SIG-M5 treated with dmso at 0.1 percent for 504 hours (cell line): ENCODE measurements around the gene ARID3B.
"Not testable (repeated sequence)": the region's sequence is repeated elsewhere in the genome, so short reads cannot be mapped to it uniquely, and the experiment has no call there.

ENCODE experiments used
- DNase-seq: peaks from one replicate; lab custom pipeline; 2025; ENCODE audit not compliant: unreplicated experiment; lab: John Stamatoyannopoulos, UW

ARID3B gene

DNA sequence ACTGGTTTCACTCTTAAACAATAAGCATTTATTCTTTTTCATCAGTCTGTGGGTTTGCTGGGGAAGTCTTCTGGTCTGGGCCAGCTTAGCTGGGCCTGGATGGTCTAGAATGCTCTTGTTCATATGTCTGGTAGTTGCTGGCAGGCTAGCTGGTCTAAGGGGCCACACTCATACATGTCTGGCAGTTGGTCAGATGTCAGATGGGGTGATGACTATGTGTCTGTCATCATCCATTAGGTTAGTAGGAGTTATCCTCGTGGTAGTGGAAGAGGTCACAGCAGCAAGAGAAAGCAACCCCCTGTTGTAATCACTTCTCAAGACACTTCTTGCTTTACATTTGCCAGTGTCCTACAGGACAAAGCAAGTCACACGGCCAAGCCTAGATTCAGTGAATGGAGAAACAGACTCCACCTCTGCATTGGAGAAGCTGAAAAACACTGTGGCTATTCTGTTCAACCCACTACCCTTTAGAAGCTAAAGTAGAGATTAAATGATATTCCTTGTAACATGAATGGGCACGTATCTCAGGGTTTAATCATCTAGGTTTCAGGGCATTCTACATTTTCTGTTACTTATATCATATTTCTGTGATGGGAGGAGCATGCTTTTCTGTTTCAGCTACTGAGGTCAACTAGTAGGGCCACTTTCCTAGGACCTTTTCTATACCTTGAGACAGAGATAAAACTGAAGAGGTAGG is 5.5 kb upstream of the ARID3B start:
- DNase-seq: no peak

DNA sequence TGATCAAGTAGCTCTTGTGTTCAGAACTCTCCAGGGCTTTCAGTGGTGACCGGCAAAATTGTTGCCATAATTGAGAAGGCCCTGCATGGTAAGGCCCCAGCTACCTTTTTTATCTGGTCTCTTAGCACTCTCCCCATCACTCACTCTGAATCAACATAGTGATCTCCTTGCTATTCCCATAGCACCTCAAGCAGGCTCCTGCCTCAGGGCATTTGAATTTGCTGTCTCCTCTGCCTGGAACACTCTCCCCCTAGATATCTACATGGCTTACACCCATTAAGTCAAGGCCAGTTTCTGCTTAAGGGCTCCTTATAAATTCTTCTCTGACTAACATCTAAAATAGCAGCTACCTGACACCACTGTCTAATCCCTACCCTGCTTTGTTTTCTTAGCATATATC is 3.3 kb upstream of the ARID3B start:
- no peak for DNase-seq

DNA sequence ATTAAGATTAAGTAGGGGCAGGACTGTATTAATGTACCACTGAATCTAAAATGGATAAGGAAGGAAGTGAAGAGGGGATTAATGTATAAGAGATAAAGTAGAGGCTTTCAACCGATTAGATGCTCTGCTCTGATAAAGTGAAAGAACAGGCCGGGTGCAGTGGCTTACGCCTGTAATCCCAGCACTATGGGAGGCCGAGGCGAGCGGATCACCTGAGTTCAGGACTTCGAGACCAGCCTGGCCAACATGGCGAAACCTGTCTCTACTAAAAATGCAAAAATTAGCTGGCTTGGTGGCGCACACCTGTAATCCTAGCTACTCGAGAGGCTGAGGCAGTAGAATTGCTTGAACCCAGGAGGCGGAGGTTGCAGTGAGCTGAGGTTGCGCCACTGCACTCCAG is 1.5 kb upstream of the ARID3B start:
- not testable (repeated sequence) for DNase-seq

DNA sequence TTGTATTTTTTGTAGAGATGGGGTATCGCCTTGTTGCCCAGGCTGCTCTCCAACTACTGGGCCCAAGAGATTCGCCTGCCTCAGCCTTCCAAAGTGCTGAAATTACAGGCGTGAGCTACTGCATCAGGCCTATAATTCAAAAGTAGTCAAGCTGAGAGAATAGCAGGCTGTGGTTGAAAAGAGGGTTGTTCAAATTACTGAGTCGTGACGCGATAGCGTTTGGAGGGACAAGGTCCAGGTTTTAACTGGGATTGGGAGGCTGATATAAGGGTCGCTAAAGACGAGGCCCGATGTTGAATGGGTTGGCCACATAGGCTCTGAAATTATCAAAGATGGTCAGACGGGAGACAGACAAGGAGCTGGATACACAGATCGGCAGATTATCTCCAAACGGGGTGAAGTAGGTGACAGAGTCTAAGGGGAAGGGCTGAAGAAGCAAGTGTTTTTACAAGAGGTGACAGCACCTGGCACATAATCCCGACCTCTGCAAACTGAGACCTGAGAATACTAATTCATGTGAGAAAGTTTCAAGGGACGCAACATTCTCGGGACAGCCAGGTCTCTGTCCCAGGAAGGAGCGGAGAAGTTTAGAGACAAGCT is 759 bp upstream of the ARID3B start:
- peak; percentile 14 for DNase-seq

DNA sequence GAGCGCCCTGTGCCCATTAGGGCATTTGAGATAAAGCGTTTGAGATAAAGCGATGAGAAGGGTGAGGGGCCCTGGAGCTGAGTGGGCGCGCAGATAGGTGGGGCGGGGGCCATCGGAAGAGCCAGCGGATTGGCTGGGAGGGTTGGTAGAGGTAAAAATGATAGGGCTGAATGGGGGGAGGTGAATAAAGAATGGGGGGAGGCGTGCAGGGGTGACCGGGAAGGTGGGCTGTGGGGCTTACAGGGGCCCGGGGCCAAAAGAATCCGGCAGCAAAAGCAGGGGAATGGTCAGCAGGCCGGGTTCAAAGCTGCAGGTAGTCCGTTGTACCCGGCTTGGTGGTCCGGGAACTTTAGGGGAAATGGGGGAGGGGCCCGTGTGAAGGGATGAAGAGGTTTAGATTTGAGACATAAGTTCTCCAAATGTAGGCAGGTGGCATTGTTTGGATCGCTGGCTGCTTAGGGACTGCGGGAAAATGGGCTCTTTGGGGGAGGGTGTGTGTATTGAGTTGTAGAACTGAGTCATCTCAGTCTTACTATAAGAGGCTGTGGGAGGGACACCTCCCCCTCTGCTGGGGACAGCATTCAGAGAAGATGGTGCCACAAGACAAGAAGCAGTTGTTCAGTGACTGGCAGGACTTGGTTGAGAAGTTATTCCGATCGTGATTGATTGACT is 610 bp downstream of the ARID3B start:
- peak; percentile 73 for DNase-seq

DNA sequence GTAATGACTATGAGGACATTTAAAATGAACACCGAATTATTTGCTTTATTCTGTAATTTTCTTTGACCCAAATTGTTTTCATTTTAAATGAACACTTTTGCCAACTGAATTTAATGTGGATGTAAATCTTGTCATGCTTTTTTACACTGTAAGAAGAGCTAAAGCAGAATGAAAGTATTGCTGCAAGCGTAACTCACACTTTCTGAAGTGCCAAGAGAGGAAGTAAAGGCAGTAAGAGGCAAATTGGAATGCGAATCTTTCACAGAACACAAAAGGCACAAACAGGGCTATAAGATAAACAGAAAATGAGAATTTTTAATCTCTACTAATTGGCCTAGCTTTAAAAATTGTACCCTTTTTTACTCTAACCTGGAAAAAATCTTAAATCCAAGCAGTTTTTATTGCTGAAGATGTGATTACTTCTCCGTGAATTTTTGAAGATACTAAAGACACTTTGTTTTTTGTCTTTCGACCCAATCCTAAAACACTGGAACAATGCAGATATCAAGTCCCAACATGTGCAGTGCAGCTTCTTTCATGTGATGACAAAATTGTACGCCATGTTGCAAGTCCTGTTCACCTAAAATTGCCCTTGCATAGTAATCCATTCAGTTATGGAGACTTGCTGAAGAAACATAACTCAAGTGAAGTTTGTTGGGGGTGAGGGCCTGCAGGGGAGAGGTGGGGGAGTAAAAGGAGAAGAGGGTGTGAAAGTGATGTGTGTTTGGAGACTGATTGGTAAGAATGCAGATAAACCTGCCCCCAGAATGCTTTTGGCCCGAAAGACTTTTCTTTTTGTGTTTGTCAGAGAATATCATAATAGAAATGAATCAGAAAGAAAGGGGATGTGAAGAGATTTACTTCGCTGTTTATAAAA is 1.4 kb downstream of the ARID3B start:
- DNase-seq: peak; percentile 45

DNA sequence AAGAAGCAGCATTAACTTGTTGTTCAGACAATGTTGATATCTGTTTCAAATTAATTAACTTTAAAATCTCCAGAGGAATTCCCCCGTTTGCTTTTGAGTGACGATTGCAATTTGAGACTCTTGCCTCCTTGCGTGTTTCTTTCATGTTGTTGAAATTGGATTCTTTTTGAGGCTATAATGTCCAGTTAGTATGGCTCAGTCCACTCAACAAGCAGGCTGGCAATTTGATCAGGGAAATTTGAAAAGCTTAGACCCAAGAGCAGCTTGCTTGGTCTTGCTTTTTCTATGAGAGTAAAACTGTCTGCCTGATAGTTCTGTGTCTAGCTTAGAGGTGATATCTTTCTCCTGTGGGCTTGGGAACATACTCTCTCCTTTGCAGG is 2.0 kb downstream of the ARID3B start:
- no peak for DNase-seq

DNA sequence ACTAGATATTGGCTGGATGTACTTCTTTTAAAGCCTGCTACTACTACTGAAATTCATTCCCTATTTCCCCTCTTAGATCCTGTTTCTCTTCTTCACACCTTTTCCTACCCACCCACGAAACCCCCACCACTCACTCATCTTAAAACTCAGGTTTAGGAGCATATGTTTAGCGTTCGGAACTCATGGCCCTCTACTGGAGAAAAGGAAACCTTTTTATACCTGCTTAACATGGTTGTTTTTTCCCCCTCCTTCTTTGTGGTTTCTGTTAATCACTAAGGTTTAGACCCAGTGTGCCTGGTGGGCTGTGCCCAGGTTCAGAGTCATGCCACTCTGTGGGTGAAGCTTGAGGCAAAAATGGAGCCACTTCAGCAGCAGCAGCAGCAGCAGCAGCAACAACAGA is 2.6 kb downstream of the ARID3B start:
- no peak for DNase-seq

DNA sequence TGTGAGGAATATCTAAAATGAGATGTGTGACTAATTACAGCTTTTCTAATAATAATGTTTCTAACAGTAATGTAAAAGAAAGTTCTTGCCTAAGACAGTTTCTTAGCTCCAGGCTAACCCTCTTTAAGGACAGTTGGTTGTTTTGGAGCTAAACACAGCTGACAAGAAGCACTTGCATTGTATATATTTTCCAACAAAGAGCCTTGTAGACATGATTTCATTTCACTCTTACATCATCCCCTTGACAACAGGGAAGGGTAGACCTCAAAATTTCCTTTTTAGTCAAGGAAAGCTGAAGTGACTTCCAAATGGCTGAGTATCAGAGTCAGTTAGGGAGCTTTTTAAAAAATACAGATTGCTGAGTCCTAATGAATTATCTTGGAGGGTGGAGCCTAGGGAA is 4.1 kb downstream of the ARID3B start:
- no peak for DNase-seq

DNA sequence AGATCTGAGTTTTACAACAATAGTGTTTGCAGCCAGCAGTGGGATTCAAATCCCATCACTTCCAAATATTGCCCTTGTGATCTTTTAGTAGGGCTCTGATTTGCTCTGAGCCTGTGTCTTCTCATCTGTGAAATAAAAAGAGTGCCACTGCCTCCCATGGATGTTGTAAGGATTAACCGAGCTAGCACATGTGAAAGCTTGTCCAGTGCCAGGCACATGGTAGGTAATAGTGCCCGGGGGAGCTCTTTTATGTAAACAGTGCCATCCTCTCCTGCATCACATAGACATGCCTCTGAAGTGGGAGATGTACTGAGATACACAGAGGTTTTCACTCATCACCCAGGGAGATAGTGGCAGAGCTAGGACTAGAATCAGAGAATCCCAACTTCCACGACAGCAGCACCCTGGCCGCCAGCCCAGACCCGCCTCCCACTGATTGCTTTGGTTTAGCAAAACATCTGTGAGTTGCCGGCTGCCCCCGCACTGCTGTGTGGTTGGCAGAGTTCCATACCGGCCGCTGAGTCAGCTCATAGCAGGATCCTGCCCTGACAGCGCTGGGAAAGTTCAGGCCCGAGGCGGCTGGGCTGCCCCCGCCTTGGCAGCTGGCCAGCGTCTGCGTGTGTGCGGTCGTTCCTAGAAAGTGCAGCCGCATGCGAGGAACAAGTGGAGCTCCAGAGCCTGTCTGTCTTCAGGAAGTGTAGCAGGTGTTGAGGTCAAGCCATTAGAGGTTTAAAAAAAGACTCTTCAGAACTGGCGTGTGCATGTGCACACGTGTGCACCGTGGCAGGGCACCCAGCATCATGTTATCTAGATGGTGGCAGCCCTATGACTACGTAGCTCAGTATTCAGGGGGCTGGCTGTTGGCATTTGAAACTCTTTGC is 5.0 kb downstream of the ARID3B start:
- DNase-seq: peak; percentile 91

DNA sequence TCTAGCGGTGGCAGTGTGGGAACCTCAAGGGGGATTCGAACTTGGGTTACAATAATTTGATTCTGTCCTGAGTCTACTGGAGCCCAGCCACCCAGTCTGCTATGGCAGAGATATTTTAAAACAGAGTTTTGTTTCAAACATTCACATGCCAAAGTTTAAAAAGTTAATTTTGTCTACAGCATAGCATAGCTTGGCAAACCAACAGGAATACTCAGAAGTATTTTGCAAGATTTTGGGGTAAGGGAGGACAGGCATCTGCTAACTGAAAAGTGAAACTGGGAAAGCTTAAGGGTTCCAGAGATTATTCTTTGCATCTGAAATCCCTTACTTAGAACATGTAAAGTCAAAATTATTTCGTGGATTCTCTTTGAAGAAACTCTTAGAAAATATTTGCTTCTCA is 6.6 kb downstream of the ARID3B start:
- DNase-seq: no peak

DNA sequence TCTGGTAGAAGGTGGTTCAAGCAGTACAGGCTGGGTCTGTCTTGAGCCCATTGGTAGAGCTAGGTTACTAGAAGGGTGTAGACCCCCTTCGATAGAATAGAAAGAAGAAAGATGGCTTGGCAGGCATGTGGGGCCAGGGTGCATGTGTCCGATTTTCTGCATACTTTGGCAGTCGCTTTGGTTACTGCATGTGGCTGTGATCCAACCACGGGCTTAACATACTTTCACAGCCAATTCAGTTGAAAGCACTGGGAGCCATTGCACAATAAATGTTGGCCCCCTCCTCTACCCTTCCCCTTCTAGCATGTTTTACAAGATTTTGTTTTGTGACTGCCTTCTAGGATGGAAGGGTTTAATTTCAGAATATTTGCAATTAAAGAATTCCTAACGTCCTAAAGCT is 7.2 kb downstream of the ARID3B start:
- DNase-seq: no peak

DNA sequence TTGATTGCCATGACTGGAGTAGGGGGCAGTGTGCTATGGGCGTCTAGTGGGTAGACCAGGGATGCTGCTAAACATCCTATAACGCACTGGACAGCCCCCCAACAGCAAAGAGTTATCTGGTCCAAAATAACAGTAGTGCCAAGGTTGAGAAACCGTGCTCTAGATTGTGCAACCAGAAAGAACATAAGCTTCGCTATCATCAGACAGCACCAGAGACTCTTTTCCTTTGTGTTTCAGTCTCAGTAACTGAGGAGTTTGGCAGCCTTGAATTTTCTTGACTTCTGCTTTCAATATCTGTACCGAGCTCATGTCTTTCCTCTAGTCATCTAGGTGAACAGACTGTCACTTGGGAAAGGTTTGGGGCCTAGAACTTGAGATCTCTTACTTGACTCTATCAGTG is 8.8 kb downstream of the ARID3B start:
- peak; percentile 83 for DNase-seq

DNA sequence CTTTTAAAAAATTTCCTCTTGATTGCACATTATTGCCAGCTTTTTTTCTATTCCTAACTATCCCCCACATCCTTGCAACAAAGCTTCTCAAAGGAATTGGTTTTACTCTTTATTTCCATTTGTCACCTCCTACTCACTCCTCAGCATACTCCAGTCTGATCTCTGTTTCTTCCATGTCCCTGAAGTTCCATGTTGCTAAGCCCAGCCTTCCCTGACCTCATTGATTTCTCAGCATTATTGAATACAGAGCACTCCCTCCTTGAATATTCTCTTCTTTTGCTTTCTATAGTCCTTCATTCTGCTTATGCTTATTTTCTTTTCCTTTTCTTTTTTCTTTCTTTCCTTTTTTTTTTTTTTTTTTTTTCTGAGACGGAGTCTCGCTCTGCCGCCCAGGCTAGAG is 10.7 kb downstream of the ARID3B start:
- no peak for DNase-seq

DNA sequence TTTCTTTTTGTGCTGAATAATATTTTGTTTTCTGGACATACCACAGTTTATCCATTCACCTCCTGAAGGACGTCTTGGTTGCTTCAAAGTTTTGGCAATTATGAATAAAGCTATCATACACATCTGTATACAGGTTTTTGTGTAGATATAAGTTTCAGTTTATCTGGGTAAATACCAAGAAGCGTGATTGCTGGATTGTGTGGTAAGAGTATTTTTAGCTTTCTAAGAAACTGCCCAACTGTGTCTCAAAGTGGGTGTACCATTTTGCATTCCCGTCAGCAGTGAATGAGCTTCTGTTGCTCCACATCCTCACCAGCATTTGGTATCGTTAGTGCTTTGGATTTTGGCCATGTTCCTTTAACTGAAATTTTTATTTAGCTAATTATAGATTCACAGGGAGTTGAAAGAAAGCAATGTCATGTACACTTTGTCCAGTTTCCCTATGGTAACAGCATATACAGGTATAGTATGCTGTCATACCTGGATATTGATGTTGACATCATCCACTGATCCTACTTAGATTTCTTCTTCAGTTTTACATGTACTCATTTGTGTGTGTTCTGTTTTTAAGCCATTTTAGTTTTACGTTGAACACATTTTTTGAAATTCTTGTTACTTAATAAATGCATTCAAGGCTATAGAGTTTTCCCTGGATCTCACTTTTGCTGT is 11.9 kb downstream of the ARID3B start:
- DNase-seq: no peak

DNA sequence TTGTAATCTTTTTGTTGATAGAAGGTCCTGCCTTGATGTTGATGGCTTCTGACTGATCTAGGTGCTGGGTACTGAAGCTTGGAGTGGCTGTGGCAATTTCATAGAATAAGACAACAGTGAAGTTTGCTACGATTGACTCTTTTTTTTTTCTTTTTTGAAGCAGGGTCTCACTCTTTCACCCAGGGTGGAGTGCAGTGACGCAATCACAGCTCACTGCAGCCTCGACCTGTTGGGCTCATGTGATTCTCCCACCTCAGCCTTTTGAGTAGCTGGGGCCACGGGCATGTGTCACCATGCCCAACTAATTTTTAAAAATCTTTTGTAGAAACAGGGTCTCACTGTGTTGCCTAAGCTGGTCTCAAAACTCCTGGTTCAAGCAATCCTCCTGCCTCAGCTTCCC is 14.2 kb downstream of the ARID3B start:
- DNase-seq: no peak

DNA sequence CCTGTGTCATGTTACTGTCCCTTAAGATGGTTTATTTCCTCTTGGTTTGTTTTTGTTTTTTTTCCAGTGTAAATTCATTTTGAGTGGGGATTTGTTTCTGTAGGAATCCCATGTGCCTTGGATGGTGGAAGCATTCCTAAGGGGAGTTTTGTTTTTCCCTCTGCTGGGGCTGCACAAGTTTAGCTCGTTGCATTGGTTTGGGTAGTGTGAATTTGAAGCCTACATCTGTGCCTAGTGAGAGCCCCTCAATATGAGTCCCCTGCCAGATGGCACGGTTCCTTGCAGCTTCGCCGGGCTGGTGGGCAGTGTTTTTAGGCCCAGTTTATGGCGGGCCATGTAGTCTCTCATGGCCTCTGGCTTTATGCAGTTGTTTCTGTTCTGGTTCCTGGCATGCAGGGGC is 17.7 kb downstream of the ARID3B start:
- no peak for DNase-seq

DNA sequence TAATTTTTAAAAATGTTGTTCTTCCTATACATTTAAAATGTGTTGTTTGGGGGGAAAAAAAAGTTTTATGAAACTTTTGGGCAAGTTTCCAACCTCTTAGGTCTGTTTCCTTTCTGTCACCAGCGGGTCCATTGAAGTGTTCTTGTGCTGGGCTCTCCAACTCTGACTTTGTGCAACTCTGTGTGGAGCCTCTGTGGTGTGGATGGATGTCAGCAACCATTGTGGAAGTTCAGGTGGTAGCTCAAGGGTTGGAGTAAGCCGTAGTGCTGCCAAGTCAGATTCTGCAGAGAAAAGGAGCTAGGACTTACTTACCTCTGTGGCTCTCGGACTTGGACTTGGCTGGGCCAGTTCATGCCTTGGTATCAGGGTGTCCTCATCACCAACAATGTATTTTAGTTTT is 22.4 kb downstream of the ARID3B start:
- DNase-seq: no peak

DNA sequence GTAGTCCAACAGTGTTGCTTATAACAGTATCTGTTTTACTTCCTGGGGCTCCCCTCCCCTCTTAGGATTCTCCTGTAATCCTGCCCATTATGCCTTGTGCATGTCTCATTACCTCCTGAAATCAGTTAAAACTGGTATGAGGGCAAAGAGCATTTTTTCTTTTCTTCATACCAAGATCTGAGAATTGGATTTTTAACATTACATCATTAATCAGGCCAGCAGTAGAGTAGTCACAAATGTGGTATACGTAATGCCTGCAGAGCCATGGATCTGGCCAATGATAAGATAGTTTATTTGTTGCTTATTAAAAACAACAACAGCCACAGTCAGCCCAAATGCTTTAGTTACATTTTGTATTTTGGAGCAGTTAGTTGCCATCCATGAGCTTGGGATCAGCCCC is 23.2 kb downstream of the ARID3B start:
- no peak for DNase-seq
